Sigmoid colon (tissue), 4 donors: Measurements from ENCODE around the gene TMEM204.

ENCODE experiments used
- EP300 ChIP-seq, 4 donors: sonication (generic); formaldehyde crosslinking; IDR thresholded peaks; one replicate each; pipeline ENCODE4 v1.6.1; 2017; ENCODE audit warnings: antibody characterized with exemption in 4 of 4
- POLR2A ChIP-seq, 2 donors: fragments of 450-650 bp; IDR thresholded peaks; one replicate each; pipeline ENCODE4 v1.6.1; 2016; ENCODE audit warnings: antibody characterized with exemption in 2 of 2, mild to moderate bottlenecking in 2 of 2, moderate library complexity in 2 of 2
- POLR2AphosphoS5 ChIP-seq, 4 donors: sonication (generic); formaldehyde crosslinking; IDR thresholded peaks; one replicate each; pipeline ENCODE4 v1.6.1; 2017; ENCODE audit warnings: antibody characterized with exemption in 4 of 4
- TF ChIP-seq, protein P1 (sequence below), 4 experiments: fragments of 450-650 bp in 3 of 4; fragments of 200-600 bp in 1 of 4; IDR thresholded peaks; one replicate each; pipeline ENCODE4 v1.5.1; 2016 to 2019; ENCODE audit warnings: antibody characterized with exemption in 4 of 4, mild to moderate bottlenecking in 3 of 4, moderate library complexity in 2 of 4

DNA sequence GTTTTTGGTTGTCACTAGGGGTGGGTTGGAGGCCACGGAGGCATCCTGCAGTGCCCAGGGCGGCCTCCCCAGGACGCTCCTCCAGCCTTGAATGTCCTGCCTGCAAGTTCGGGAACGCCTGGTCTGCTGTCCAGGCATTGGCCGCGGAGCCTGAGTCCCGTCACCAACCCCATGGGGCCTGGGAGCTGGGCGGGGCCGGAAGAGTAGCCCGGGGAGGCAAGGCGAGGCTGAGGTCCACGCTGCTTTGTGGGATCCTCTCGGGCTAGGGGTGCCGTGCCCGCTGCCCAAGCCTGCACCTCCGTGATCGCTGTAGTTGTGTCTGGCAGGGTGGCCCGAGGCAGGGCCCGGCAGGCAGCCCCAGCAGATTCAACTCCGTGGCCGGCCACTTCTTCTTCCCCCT, 27.6 kb upstream of the TMEM204 start:
- TF ChIP-seq POLR2A (IDR thresholded peaks at IDR 0.05), result no peak
- TF ChIP-seq, protein P1, sequence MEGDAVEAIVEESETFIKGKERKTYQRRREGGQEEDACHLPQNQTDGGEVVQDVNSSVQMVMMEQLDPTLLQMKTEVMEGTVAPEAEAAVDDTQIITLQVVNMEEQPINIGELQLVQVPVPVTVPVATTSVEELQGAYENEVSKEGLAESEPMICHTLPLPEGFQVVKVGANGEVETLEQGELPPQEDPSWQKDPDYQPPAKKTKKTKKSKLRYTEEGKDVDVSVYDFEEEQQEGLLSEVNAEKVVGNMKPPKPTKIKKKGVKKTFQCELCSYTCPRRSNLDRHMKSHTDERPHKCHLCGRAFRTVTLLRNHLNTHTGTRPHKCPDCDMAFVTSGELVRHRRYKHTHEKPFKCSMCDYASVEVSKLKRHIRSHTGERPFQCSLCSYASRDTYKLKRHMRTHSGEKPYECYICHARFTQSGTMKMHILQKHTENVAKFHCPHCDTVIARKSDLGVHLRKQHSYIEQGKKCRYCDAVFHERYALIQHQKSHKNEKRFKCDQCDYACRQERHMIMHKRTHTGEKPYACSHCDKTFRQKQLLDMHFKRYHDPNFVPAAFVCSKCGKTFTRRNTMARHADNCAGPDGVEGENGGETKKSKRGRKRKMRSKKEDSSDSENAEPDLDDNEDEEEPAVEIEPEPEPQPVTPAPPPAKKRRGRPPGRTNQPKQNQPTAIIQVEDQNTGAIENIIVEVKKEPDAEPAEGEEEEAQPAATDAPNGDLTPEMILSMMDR (IDR thresholded peaks at IDR 0.05), result no peak
- no peak for TF ChIP-seq POLR2AphosphoS5 (IDR thresholded peaks at IDR 0.05)
- TF ChIP-seq EP300 (IDR thresholded peaks at IDR 0.05), result no peak
